Stomach (tissue), 4 donors: ENCODE data around the gene B3GLCT.

ENCODE experiments used
- POLR2A ChIP-seq, 4 donors: fragments of 450-650 bp; IDR thresholded peaks; one replicate each; pipeline ENCODE4 v1.6.1; 2016; ENCODE audit warnings: antibody characterized with exemption in 4 of 4, control low read depth in 2 of 4, mild to moderate bottlenecking in 1 of 4, moderate library complexity in 1 of 4
- POLR2AphosphoS5 ChIP-seq, 3 donors: sonication (generic); formaldehyde crosslinking; IDR thresholded peaks; one replicate each; pipeline ENCODE4 v1.6.1; 2016; ENCODE audit warnings: antibody characterized with exemption in 3 of 3
- TF ChIP-seq, protein P1 (sequence below), 7 experiments: fragments of 450-650 bp in 4 of 7; fragments of 200-600 bp in 3 of 7; sonication (generic) in 3 of 7; IDR thresholded peaks; one replicate each; pipeline ENCODE4 v1.5.1; 2016 to 2019; ENCODE audit warnings: antibody characterized with exemption in 7 of 7, control low read depth in 2 of 7, mild to moderate bottlenecking in 1 of 7

GRCh38 chr13:31150315-31150985 is 49.3 kb upstream of the B3GLCT start:
- no peak for TF ChIP-seq POLR2A (IDR thresholded peaks at IDR 0.05)
- TF ChIP-seq, protein P1, sequence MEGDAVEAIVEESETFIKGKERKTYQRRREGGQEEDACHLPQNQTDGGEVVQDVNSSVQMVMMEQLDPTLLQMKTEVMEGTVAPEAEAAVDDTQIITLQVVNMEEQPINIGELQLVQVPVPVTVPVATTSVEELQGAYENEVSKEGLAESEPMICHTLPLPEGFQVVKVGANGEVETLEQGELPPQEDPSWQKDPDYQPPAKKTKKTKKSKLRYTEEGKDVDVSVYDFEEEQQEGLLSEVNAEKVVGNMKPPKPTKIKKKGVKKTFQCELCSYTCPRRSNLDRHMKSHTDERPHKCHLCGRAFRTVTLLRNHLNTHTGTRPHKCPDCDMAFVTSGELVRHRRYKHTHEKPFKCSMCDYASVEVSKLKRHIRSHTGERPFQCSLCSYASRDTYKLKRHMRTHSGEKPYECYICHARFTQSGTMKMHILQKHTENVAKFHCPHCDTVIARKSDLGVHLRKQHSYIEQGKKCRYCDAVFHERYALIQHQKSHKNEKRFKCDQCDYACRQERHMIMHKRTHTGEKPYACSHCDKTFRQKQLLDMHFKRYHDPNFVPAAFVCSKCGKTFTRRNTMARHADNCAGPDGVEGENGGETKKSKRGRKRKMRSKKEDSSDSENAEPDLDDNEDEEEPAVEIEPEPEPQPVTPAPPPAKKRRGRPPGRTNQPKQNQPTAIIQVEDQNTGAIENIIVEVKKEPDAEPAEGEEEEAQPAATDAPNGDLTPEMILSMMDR (IDR thresholded peaks at IDR 0.05), result no peak
- TF ChIP-seq POLR2AphosphoS5 (IDR thresholded peaks at IDR 0.05), result no peak
